Activated CD8-positive, alpha-beta memory T cell treated with anti-CD3 and anti-CD28 coated beads, Interleukin-2, amount 50 U/mL, for 4 hours (primary cell): ENCODE data around the gene DLG4.
"Not testable (repeated sequence)": the region's sequence is repeated elsewhere in the genome, so short reads cannot be mapped to it uniquely, and the experiment has no call there.

Experiments
- DNase-seq: peaks from one replicate; pipeline ENCODE4 v3.0.0-alpha.2; 2020

DLG4 gene

GRCh38 chr17:7211491-7212273 lies 8.0 kb downstream of the DLG4 start:
- DNase-seq, result no peak

- no peak for DNase-seq
Observed at GRCh38 chr17:7208754-7209460, 10.7 kb downstream of the DLG4 start.

- DNase-seq, result no peak
Observed at GRCh38 chr17:7208027-7208571, 11.5 kb downstream of the DLG4 start.

GRCh38 chr17:7207120-7208001 lies 12.3 kb downstream of the DLG4 start:
- DNase-seq, result no peak

- no peak for DNase-seq
Observed at GRCh38 chr17:7205561-7205960, 14.1 kb downstream of the DLG4 start.

- DNase-seq, result peak; percentile 94
Observed at GRCh38 chr17:7204828-7205461, 14.7 kb downstream of the DLG4 start.

GRCh38 chr17:7204336-7204735 lies 15.3 kb downstream of the DLG4 start:
- DNase-seq, result no peak

- DNase-seq, result no peak
Observed at GRCh38 chr17:7203391-7203790, 16.2 kb downstream of the DLG4 start.

- DNase-seq, result no peak
Observed at GRCh38 chr17:7196651-7197401, 22.8 kb downstream of the DLG4 start.

GRCh38 chr17:7195971-7196370 lies 23.7 kb downstream of the DLG4 start:
- DNase-seq, result no peak

GRCh38 chr17:7192271-7192937 lies 27.2 kb downstream of the DLG4 start:
- DNase-seq, result no peak

GRCh38 chr17:7191571-7192270 lies 27.9 kb downstream of the DLG4 start:
- no peak for DNase-seq

- DNase-seq, result no peak
Observed at GRCh38 chr17:7191069-7191468, 28.6 kb downstream of the DLG4 start.

GRCh38 chr17:7190276-7190917 lies 29.2 kb downstream of the DLG4 start:
- no peak for DNase-seq

- no peak for DNase-seq
Observed at GRCh38 chr17:7186241-7186640, 33.4 kb downstream of the DLG4 start.

GRCh38 chr17:7184647-7185046 lies 35.0 kb downstream of the DLG4 start:
- DNase-seq, result no peak

- DNase-seq, result no peak
Observed at GRCh38 chr17:7184091-7184488, 35.5 kb downstream of the DLG4 start.

GRCh38 chr17:7183433-7184090 lies 36.1 kb downstream of the DLG4 start:
- DNase-seq, result no peak

GRCh38 chr17:7182101-7182500 lies 37.5 kb downstream of the DLG4 start:
- not testable (repeated sequence) for DNase-seq
